ENCODE data around the gene ALOX15. TPM values are rescaled to one million over a fixed set of nuclear protein-coding genes. Genes with fewer than 3 reads are reported as not detected.

Gene ALOX15
- total RNA-seq, 4 donors from 2014 or later, result not detected

DNA sequence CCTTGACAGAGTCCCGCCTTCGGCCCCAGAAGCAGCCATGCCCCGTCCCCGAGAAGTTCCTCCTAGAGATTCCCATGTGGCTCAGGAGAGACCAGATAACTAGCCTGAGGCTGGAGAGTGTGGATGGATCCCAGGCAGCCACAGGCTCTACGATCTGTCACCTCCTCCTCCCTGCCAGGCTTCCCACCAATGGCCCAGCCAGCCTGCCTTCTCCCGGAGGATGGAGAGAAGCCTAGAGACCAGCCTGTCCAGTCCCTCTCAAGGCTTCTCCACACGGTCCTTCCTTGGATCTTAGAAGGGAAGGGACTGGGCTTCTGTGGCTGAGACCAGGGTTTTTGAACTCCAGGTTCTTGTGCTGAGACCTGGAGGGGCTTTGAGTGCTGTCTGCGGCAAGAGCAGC lies 58.8 kb downstream of the ALOX15 start:
- WGBS, 2 donors, result 74 to 81% methylated on average over 7 to 8 of the region's 8 CpGs
- Histone ChIP-seq H3K36me3 (no peaks in the 10 kb centered on the region), H3K27ac (no peak overlapping the region), H3K27me3 (peaks cover 11% of the 10 kb centered on the region), H3K9me3 (no peaks in the 10 kb centered on the region), H3K4me3 (replicated peaks in 1 of 3) (no peak overlapping the region), H3K4me1 (peaks cover 7 to 13% of the 10 kb centered on the region in 2 donors)
- TF ChIP-seq POLR2A (IDR thresholded peaks at IDR 0.05), result no peak
- TF ChIP-seq, protein P1, sequence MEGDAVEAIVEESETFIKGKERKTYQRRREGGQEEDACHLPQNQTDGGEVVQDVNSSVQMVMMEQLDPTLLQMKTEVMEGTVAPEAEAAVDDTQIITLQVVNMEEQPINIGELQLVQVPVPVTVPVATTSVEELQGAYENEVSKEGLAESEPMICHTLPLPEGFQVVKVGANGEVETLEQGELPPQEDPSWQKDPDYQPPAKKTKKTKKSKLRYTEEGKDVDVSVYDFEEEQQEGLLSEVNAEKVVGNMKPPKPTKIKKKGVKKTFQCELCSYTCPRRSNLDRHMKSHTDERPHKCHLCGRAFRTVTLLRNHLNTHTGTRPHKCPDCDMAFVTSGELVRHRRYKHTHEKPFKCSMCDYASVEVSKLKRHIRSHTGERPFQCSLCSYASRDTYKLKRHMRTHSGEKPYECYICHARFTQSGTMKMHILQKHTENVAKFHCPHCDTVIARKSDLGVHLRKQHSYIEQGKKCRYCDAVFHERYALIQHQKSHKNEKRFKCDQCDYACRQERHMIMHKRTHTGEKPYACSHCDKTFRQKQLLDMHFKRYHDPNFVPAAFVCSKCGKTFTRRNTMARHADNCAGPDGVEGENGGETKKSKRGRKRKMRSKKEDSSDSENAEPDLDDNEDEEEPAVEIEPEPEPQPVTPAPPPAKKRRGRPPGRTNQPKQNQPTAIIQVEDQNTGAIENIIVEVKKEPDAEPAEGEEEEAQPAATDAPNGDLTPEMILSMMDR (IDR thresholded peaks at IDR 0.05), result no peak
- no peak for DNase-seq
- intact Hi-C loops (cut with DNase I), result no loop called here

DNA sequence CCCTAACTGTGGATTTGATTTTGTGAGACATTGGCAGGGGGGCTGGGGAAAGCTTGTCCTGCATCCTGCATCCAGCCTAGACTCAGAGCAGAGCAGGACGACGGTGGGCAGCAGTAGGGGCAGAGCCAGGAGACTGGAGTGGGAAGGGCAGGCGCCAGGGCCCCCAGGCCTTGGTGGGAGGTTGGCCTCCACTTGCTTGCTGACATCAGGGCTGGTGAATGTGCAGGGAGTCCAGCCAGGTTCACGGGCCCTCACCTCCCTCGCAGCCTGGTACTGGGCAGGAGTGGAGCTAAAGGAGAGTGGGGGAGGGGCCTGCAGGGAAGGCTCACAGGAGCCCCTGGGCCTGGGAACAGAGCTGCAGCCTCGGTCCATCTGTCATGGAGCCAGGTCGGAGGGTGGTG lies 59.4 kb downstream of the ALOX15 start:
- intact Hi-C loops (cut with DNase I), result no loop called here

More for the DNA sequence above, 59.4 kb downstream of the ALOX15 start:
- no peak for TF ChIP-seq POLR2A (IDR thresholded peaks at IDR 0.05)
- TF ChIP-seq, protein P1 (IDR thresholded peaks at IDR 0.05), result no peak
- 49 to 69% methylated on average over 7 of the region's 7 CpGs for WGBS, 2 donors
- H3K36me3 ChIP-seq, result no peaks in the 10 kb centered on the region
- H3K4me1 ChIP-seq, result peaks cover 7 to 13% of the 10 kb centered on the region in 2 donors
- peaks cover 11% of the 10 kb centered on the region for H3K27me3 ChIP-seq
- DNase-seq, result no peak
- no peak overlapping the region for H3K27ac ChIP-seq
- H3K9me3 ChIP-seq, result no peaks in the 10 kb centered on the region
- no peak overlapping the region for H3K4me3 ChIP-seq (replicated peaks in 1 of 3)

Small RNA genes lying within 50 kb of the gene (small RNA-seq; reads per million reads assigned to genes)
- gene RNU6-955P, result not detected

Other genes with a start within 250 kb of the ALOX15 start
- under 1 TPM in 1 of 4 donors, not detected in 3; 0.54 TPM for gene SPNS3, start 207.7 kb downstream of the ALOX15 start, total RNA-seq
- gene SPNS2, start 142.8 kb downstream of the ALOX15 start, total RNA-seq, result 10 to 100 TPM in 1 of 4 donors, 1 to 10 TPM in 3; 5.6 to 16.3 (median 8.1) TPM
- gene MYBBP1A, start 86.3 kb downstream of the ALOX15 start, total RNA-seq, result 10 to 100 TPM; 23.5 to 50.2 (median 37.6) TPM
- 1 to 10 TPM in 1 of 4 donors, under 1 TPM in 1, not detected in 2; 0.56 to 1.3 TPM for gene GGT6, start 81.1 kb downstream of the ALOX15 start, total RNA-seq
- under 1 TPM; 0.44 to 0.81 (median 0.67) TPM for gene SMTNL2, start 57.1 kb downstream of the ALOX15 start, total RNA-seq
- gene PELP1, start 62.5 kb upstream of the ALOX15 start, total RNA-seq, result 10 to 100 TPM; 13.2 to 33.9 (median 28.1) TPM
- 10 to 100 TPM in 3 of 4 donors, 1 to 10 TPM in 1; 8.4 to 20.6 (median 14.4) TPM for gene ARRB2, start 69.0 kb upstream of the ALOX15 start, total RNA-seq
- gene MED11, start 89.8 kb upstream of the ALOX15 start, total RNA-seq, result 10 to 100 TPM; 37.3 to 54.7 (median 41.3) TPM
- gene ZMYND15, start 98.2 kb upstream of the ALOX15 start, total RNA-seq, result under 1 TPM; 0.29 to 0.44 (median 0.37) TPM
- gene CXCL16, start 98.2 kb upstream of the ALOX15 start, total RNA-seq, result 10 to 100 TPM in 3 of 4 donors, 1 to 10 TPM in 1; 6.6 to 13.7 (median 12.8) TPM
- not detected for gene TM4SF5, start 130.2 kb upstream of the ALOX15 start, total RNA-seq
- gene VMO1, start 144.7 kb upstream of the ALOX15 start, total RNA-seq, result 1 to 10 TPM in 2 of 4 donors, not detected in 2; 1.8 to 4.0 TPM
- not detected for gene GLTPD2, start 147.3 kb upstream of the ALOX15 start, total RNA-seq
- gene PSMB6, start 154.5 kb upstream of the ALOX15 start, total RNA-seq, result 100 to 1,000 TPM; 108 to 322 (median 141) TPM
- gene PLD2, start 165.5 kb upstream of the ALOX15 start, total RNA-seq, result 10 to 100 TPM; 10.7 to 20.0 (median 16.2) TPM
- 10 to 100 TPM; 25.1 to 51.6 (median 31.2) TPM for gene MINK1, start 191.7 kb upstream of the ALOX15 start, total RNA-seq